ENCODE measurements around the gene RRAS.

Gene RRAS

DNA sequence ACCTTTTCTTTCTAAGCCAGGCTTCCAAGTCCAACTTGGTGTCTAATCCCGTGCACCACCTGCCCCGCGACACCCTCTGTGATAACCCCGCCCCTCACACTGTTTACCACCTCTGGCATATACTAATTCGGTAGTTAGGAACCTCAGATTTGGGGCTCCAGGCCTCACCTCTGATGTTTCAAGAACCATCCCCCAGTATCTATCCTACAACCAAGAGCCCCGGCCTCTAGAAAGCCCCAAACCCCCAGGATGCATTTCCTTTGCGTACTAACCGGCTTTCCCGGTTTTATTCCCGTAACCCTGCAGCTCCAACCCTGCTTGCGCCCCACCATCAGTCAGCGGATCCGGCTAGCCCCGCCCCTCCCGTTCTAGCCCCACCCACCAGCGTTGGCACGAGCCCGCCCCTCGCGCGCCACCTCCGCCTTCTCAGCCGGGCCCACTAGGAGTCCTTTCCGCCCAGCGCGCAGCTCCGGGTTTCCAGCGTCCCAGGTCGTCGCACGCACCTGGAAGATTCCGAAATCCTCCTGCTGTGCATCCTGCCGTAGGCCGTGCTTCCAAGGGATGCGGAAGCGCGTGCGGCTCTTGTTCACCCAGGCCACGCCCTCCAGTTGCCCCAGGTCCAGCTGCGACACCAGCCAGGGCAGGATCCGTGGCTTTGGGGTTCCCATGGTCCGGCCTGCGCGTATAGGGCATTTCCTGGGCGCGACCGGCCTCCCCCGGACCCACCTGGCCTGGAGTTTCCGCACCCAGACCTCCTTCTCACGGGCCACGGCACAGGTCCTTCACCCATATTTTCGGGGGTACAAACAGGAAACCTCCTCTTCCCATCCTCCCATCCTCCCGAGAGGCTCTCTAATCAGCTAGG lies 24.5 kb upstream of the RRAS start:
- Histone ChIP-seq H3K27me3 (ENCODE audit: control insufficient read depth in 1 of 2, insufficient read depth in 2 of 2, low read length in 2 of 2) (no peaks in the 10 kb centered on the region), H3K36me3 (ENCODE audit: control insufficient read depth in 1 of 2, insufficient read depth in 2 of 2, low read length in 2 of 2) (peaks cover 18 to 36% of the 10 kb centered on the region in 2 donors), H3K9ac (ENCODE audit: low read depth in 1 of 2, low read length in 2 of 2) (peak overlapping the region; percentile 88 to 93), H3K4me3 (ENCODE audit: low read depth in 1 of 2, low read length in 2 of 2) (peak overlapping the region; percentile 93 to 94), H3K4me1 (ENCODE audit: control insufficient read depth in 1 of 2, insufficient read depth in 2 of 2, low read length in 2 of 2) (peaks cover 13 to 32% of the 10 kb centered on the region in 2 donors), H3K9me3 (ENCODE audit: control insufficient read depth in 1 of 2, low read length in 2 of 2) (no peaks in the 10 kb centered on the region), H3K27ac (ENCODE audit: low read depth, low read length) (peak overlapping the region; percentile 88)

DNA sequence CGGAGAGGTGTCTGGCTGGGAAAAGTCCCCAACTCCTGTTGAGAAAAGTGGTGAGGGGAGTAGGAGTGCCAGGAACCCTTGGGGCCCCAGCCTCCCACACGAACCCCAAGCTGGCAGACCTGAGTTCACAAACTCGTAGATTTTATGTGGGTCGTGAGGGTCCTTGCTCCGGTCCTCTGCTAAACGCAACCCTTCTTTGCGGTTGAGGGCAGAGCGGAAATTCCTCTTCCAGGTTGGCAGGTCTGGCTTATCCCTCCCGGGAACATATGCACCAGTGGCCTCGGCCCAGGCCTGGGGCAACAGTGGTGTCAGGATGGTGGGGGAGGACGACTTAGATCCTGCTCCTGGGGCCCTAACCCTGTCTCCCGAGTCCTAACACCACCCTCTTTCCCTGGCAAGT lies 23.3 kb upstream of the RRAS start:
- peaks cover 13 to 32% of the 10 kb centered on the region in 2 donors for H3K4me1 ChIP-seq (ENCODE audit: control insufficient read depth in 1 of 2, insufficient read depth in 2 of 2, low read length in 2 of 2)
- H3K4me3 ChIP-seq (ENCODE audit: low read depth in 1 of 2, low read length in 2 of 2): peak overlapping the region in 1 of 2 donors; percentile 36
- peak overlapping the region in 1 of 2 donors; percentile 88 for H3K9ac ChIP-seq (ENCODE audit: low read depth in 1 of 2, low read length in 2 of 2)
- no peaks in the 10 kb centered on the region for H3K9me3 ChIP-seq (ENCODE audit: control insufficient read depth in 1 of 2, low read length in 2 of 2)
- H3K36me3 ChIP-seq (ENCODE audit: control insufficient read depth in 1 of 2, insufficient read depth in 2 of 2, low read length in 2 of 2): peaks cover 29 to 48% of the 10 kb centered on the region in 2 donors
- no peak overlapping the region for H3K27ac ChIP-seq (ENCODE audit: low read depth, low read length)
- no peaks in the 10 kb centered on the region for H3K27me3 ChIP-seq (ENCODE audit: control insufficient read depth in 1 of 2, insufficient read depth in 2 of 2, low read length in 2 of 2)

- Histone ChIP-seq H3K4me1 (ENCODE audit: control insufficient read depth in 1 of 2, insufficient read depth in 2 of 2, low read length in 2 of 2) (peaks cover 13 to 32% of the 10 kb centered on the region in 2 donors), H3K36me3 (ENCODE audit: control insufficient read depth in 1 of 2, insufficient read depth in 2 of 2, low read length in 2 of 2) (peaks cover 29 to 59% of the 10 kb centered on the region in 2 donors), H3K4me3 (ENCODE audit: low read depth in 1 of 2, low read length in 2 of 2) (no peak overlapping the region), H3K9me3 (ENCODE audit: control insufficient read depth in 1 of 2, low read length in 2 of 2) (no peaks in the 10 kb centered on the region), H3K9ac (ENCODE audit: low read depth in 1 of 2, low read length in 2 of 2) (no peak overlapping the region), H3K27me3 (ENCODE audit: control insufficient read depth in 1 of 2, insufficient read depth in 2 of 2, low read length in 2 of 2) (no peaks in the 10 kb centered on the region), H3K27ac (ENCODE audit: low read depth, low read length) (no peak overlapping the region)
These were observed 22.1 kb upstream of the RRAS start for GRCh38 chr19:49662011-49662410.

DNA sequence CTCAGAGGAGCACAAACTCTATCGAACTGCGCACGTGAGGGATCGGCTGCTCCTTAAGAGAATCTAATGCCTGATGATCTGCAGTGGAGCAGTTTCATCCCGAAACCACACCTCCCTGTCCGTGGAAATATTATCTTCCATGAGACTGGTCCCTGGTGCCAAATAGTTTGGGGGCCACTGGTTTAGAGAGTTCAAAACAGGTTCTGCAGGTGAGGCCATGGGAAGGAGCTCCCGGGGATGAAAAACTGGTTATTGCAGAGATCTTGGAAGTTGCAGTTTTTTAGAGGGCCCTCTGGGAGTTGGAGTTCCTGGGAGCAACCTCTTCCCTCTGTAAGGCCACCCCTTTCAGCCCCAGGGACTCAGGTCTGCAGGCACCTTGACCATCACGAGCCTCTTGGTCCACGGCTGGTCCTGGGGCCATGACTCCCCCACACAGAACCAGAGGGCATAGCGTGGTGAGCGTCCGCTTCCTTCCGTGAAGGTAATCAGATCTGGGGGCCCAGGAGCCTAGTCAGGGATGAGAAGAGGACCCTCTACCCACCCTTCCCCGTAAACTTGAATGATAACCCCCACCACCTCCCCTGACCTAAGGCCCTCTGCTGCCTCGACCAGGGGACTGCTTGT lies 20.5 kb upstream of the RRAS start:
- H3K9ac ChIP-seq (ENCODE audit: low read depth in 1 of 2, low read length in 2 of 2): no peak overlapping the region
- H3K27me3 ChIP-seq (ENCODE audit: control insufficient read depth in 1 of 2, insufficient read depth in 2 of 2, low read length in 2 of 2): no peaks in the 10 kb centered on the region
- H3K9me3 ChIP-seq (ENCODE audit: control insufficient read depth in 1 of 2, low read length in 2 of 2): no peaks in the 10 kb centered on the region
- no peak overlapping the region for H3K27ac ChIP-seq (ENCODE audit: low read depth, low read length)
- H3K4me1 ChIP-seq (ENCODE audit: control insufficient read depth in 1 of 2, insufficient read depth in 2 of 2, low read length in 2 of 2): peaks cover 5 to 23% of the 10 kb centered on the region in 2 donors
- H3K4me3 ChIP-seq (ENCODE audit: low read depth in 1 of 2, low read length in 2 of 2): no peak overlapping the region
- peaks cover 43 to 74% of the 10 kb centered on the region in 2 donors for H3K36me3 ChIP-seq (ENCODE audit: control insufficient read depth in 1 of 2, insufficient read depth in 2 of 2, low read length in 2 of 2)

DNA sequence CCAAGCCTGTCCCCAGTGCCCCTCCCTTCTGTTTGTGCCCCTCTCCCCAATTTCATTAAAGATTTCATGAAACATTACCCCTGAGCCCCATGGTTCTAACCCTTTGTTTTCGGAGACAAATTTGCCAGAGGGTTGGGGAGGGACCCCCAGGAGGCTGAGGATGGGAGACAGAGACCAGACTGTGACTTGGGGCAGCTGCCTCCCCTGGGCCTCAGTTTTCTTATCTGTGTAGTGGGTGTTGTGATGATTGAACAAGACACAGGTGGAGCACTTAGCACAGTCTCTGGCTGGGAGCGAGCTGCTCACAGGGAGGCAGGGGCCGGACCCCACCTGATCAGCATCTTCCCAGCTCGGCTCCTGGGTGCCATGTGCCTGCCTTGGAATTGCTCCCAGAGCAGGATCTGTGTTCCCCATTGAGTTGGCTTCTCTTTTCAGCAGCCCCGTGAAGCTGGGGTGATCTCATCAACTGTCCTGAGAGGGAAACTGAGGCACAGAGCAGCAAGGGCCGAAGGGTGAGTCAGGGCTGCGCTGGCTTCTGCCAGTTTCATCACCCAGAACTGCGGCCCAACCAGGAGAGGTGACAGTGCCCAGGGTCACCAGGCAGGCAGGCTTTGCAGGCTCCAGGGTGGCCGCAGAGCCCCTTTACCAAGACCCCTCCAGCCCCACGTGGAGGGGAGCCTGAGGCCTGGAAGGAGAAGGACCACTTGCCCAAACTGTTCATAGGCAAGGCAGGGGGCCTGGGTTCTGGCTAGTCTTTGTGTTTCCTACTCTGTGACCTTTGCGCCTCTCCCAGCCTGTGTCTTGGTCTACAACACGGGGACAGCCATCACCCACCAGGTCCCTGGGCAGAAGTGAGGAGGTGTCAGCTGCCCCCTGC lies 18.9 kb upstream of the RRAS start:
- H3K4me1 ChIP-seq (ENCODE audit: control insufficient read depth in 1 of 2, insufficient read depth in 2 of 2, low read length in 2 of 2): peaks cover 5 to 12% of the 10 kb centered on the region in 2 donors
- H3K36me3 ChIP-seq (ENCODE audit: control insufficient read depth in 1 of 2, insufficient read depth in 2 of 2, low read length in 2 of 2): peaks cover 51 to 90% of the 10 kb centered on the region in 2 donors
- H3K4me3 ChIP-seq (ENCODE audit: low read depth in 1 of 2, low read length in 2 of 2): no peak overlapping the region
- no peaks in the 10 kb centered on the region for H3K9me3 ChIP-seq (ENCODE audit: control insufficient read depth in 1 of 2, low read length in 2 of 2)
- no peak overlapping the region for H3K27ac ChIP-seq (ENCODE audit: low read depth, low read length)
- H3K9ac ChIP-seq (ENCODE audit: low read depth in 1 of 2, low read length in 2 of 2): no peak overlapping the region
- no peaks in the 10 kb centered on the region for H3K27me3 ChIP-seq (ENCODE audit: control insufficient read depth in 1 of 2, insufficient read depth in 2 of 2, low read length in 2 of 2)

GRCh38 chr19:49658139-49658517 lies 18.2 kb upstream of the RRAS start:
- H3K27me3 ChIP-seq (ENCODE audit: control insufficient read depth in 1 of 2, insufficient read depth in 2 of 2, low read length in 2 of 2): no peaks in the 10 kb centered on the region
- H3K4me1 ChIP-seq (ENCODE audit: control insufficient read depth in 1 of 2, insufficient read depth in 2 of 2, low read length in 2 of 2): peaks cover 1 to 5% of the 10 kb centered on the region in 2 donors
- H3K9me3 ChIP-seq (ENCODE audit: control insufficient read depth in 1 of 2, low read length in 2 of 2): no peaks in the 10 kb centered on the region
- H3K36me3 ChIP-seq (ENCODE audit: control insufficient read depth in 1 of 2, insufficient read depth in 2 of 2, low read length in 2 of 2): peaks cover 52 to 96% of the 10 kb centered on the region in 2 donors
- no peak overlapping the region for H3K4me3 ChIP-seq (ENCODE audit: low read depth in 1 of 2, low read length in 2 of 2)
- no peak overlapping the region for H3K27ac ChIP-seq (ENCODE audit: low read depth, low read length)
- H3K9ac ChIP-seq (ENCODE audit: low read depth in 1 of 2, low read length in 2 of 2): no peak overlapping the region

DNA sequence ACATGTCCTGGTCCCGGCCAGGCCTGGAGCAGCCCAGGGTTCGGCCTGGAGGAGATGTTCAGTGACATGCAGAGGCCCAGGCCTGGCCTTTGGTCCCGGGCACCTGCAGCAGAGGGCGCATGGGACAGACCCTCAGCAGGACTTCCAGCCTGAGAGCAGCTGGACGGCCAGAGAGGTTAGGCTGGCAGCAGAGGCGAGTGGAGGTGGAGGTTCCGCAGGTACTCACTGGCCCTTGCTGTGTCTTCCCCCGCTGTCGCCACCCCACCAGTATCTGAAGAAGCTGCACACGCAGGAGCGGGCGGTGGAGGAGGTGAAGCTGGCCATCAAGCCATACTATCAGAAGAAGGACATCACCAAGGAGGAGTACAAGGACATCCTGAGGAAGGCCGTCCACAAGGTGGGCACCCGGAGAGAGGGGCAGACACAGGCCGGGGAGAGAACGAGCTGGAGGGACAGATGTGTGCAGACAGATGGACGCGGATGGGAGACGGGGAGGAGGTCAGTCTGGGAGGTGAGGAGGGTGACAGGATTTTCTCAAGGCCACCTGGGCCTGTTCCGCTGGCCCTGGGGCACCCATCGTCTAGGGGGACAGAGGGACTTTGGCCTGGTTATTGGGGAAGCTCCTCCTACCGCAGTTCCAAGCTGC lies 17.7 kb upstream of the RRAS start:
- H3K4me1 ChIP-seq (ENCODE audit: control insufficient read depth in 1 of 2, insufficient read depth in 2 of 2, low read length in 2 of 2): no peaks in the 10 kb centered on the region
- peaks cover 52 to 96% of the 10 kb centered on the region in 2 donors for H3K36me3 ChIP-seq (ENCODE audit: control insufficient read depth in 1 of 2, insufficient read depth in 2 of 2, low read length in 2 of 2)
- H3K9ac ChIP-seq (ENCODE audit: low read depth in 1 of 2, low read length in 2 of 2): no peak overlapping the region
- no peak overlapping the region for H3K27ac ChIP-seq (ENCODE audit: low read depth, low read length)
- no peaks in the 10 kb centered on the region for H3K9me3 ChIP-seq (ENCODE audit: control insufficient read depth in 1 of 2, low read length in 2 of 2)
- no peaks in the 10 kb centered on the region for H3K27me3 ChIP-seq (ENCODE audit: control insufficient read depth in 1 of 2, insufficient read depth in 2 of 2, low read length in 2 of 2)
- no peak overlapping the region for H3K4me3 ChIP-seq (ENCODE audit: low read depth in 1 of 2, low read length in 2 of 2)

GRCh38 chr19:49656456-49657109 lies 16.6 kb upstream of the RRAS start:
- Histone ChIP-seq H3K27me3 (ENCODE audit: control insufficient read depth in 1 of 2, insufficient read depth in 2 of 2, low read length in 2 of 2) (no peaks in the 10 kb centered on the region), H3K9ac (ENCODE audit: low read depth in 1 of 2, low read length in 2 of 2) (no peak overlapping the region), H3K4me3 (ENCODE audit: low read depth in 1 of 2, low read length in 2 of 2) (no peak overlapping the region), H3K36me3 (ENCODE audit: control insufficient read depth in 1 of 2, insufficient read depth in 2 of 2, low read length in 2 of 2) (peaks cover 46 to 92% of the 10 kb centered on the region in 2 donors), H3K4me1 (ENCODE audit: control insufficient read depth in 1 of 2, insufficient read depth in 2 of 2, low read length in 2 of 2) (no peaks in the 10 kb centered on the region), H3K27ac (ENCODE audit: low read depth, low read length) (no peak overlapping the region), H3K9me3 (ENCODE audit: control insufficient read depth in 1 of 2, low read length in 2 of 2) (no peaks in the 10 kb centered on the region)

All from duodenal mucosa (tissue), 2 donors.